WTC11 (cell line): ENCODE measurements around the gene TTLL3. TPM values are rescaled to one million over a fixed set of nuclear protein-coding genes. Genes with fewer than 3 reads are reported as not detected.

ENCODE experiments used
- ATAC-seq: fragments of 200-7000 bp; cut with Tn5 transposase; 2 replicates; pipeline ENCODE4 v1.10.0; 2021; ENCODE audit warnings: mild to moderate bottlenecking, moderate library complexity
- CTCF ChIA-PET: fragments of 300-600 bp; sonication (Branson Sonifier 250); formaldehyde crosslinking; loops from one replicate; lab custom pipeline; 2021; ENCODE audit warnings: antibody characterized with exemption; lab: Charles Lee
- POLR2A ChIA-PET: fragments of 350-600 bp; sonication (Branson Sonifier 250); formaldehyde crosslinking; loops from one replicate; lab custom pipeline; 2021; ENCODE audit warnings: antibody characterized with exemption; lab: Charles Lee
- DNase-seq: peaks from one replicate; pipeline ENCODE4 v3.0.0; 2021; ENCODE audit warnings: low spot score
- H3K27ac Mint-ChIP-seq: 2 replicates; pipeline ENCODE4 v1.8.0; 2021; ENCODE audit warnings: mixed read lengths
- H3K27me3 Mint-ChIP-seq: 2 replicates; pipeline ENCODE4 v1.8.0; 2021; ENCODE audit warnings: low read depth, mild to moderate bottlenecking, moderate library complexity, mixed read lengths
- H3K36me3 Mint-ChIP-seq: 2 replicates; pipeline ENCODE4 v1.8.0; 2021; ENCODE audit warnings: mixed read lengths
- H3K4me1 Mint-ChIP-seq: 2 replicates; pipeline ENCODE4 v1.8.0; 2022; ENCODE audit warnings: mixed read lengths
- H3K4me3 Mint-ChIP-seq: 2 replicates; pipeline ENCODE4 v1.8.0; 2021; ENCODE audit warnings: mild to moderate bottlenecking, moderate library complexity, mixed read lengths
- H3K9me3 Mint-ChIP-seq: 2 replicates; pipeline ENCODE4 v1.8.0; 2021; ENCODE audit warnings: mixed read lengths
- ATF1 ChIP-seq: sonication (generic); formaldehyde crosslinking; IDR thresholded peaks from 2 replicates; pipeline ENCODE4 v1.8.1; 2023; ENCODE audit warnings: mild to moderate bottlenecking, moderate library complexity, missing genetic modification reagents
- E2F5 ChIP-seq: sonication (generic); formaldehyde crosslinking; IDR thresholded peaks from 2 replicates; pipeline ENCODE4 v1.8.1; 2022; ENCODE audit warnings: mild to moderate bottlenecking, moderate library complexity, missing genetic modification reagents
- ERG ChIP-seq: fragments of 250-450 bp; sonication (Bioruptor Pico); IDR thresholded peaks from 2 replicates; pipeline ENCODE4 v1.8.0; 2021; ENCODE audit warnings: mild to moderate bottlenecking
- GABPB1 ChIP-seq: sonication (generic); formaldehyde crosslinking; IDR thresholded peaks from 2 replicates; pipeline ENCODE4 v1.8.1; 2023; ENCODE audit warnings: mild to moderate bottlenecking, missing genetic modification reagents
- GTF2I ChIP-seq: fragments of 250-450 bp; sonication (Bioruptor Pico); conservative IDR thresholded peaks from 2 replicates; pipeline ENCODE4 v1.4.0; 2021; ENCODE audit warnings: mild to moderate bottlenecking
- MYBL2 ChIP-seq: sonication (generic); formaldehyde crosslinking; IDR thresholded peaks from 2 replicates; pipeline ENCODE4 v1.8.1; 2023; ENCODE audit warnings: mild to moderate bottlenecking, moderate library complexity, missing genetic modification reagents
- NFE2L1 ChIP-seq: sonication (generic); formaldehyde crosslinking; IDR thresholded peaks from 2 replicates; pipeline ENCODE4 v1.8.1; 2023; ENCODE audit warnings: missing genetic modification reagents
- RELA ChIP-seq: sonication (generic); formaldehyde crosslinking; IDR thresholded peaks from 2 replicates; pipeline ENCODE4 v1.8.1; 2022; ENCODE audit warnings: missing genetic modification reagents, mild to moderate bottlenecking, borderline replicate concordance
- RORB ChIP-seq: fragments of 250-450 bp; sonication (Bioruptor Pico); IDR thresholded peaks from 2 replicates; pipeline ENCODE4 v1.9.0; 2021; ENCODE audit warnings: mild to moderate bottlenecking
- SOX15 ChIP-seq: fragments of 250-450 bp; sonication (Bioruptor Pico); IDR thresholded peaks from 2 replicates; pipeline ENCODE4 v1.9.0; 2021; ENCODE audit warnings: mild to moderate bottlenecking
- TEAD1 ChIP-seq: sonication (generic); formaldehyde crosslinking; IDR thresholded peaks from 2 replicates; pipeline ENCODE4 v1.8.0; 2022; ENCODE audit warnings: mild to moderate bottlenecking, missing genetic modification reagents
- ZBTB43 ChIP-seq: sonication (generic); formaldehyde crosslinking; IDR thresholded peaks from 2 replicates; pipeline ENCODE4 v1.8.1; 2023; ENCODE audit warnings: mild to moderate bottlenecking, missing genetic modification reagents
- ZNF232 ChIP-seq: sonication (generic); formaldehyde crosslinking; IDR thresholded peaks from 2 replicates; pipeline ENCODE4 v1.8.0; 2022; ENCODE audit warnings: mild to moderate bottlenecking, missing genetic modification reagents
- ZNF317 ChIP-seq: sonication (generic); formaldehyde crosslinking; IDR thresholded peaks from 2 replicates; pipeline ENCODE4 v1.8.1; 2023; ENCODE audit warnings: low read depth, mild to moderate bottlenecking, moderate library complexity, missing genetic modification reagents, borderline replicate concordance
- ZNF416 ChIP-seq: fragments of 250-450 bp; sonication (Bioruptor Pico); IDR thresholded peaks from 2 replicates; pipeline ENCODE4 v1.9.0; 2021; ENCODE audit warnings: mild to moderate bottlenecking, inconsistent platforms
- ZNF532 ChIP-seq: fragments of 250-450 bp; sonication (Bioruptor Pico); IDR thresholded peaks from 2 replicates; pipeline ENCODE4 v1.9.0; 2021; ENCODE audit warnings: mild to moderate bottlenecking, borderline replicate concordance
- total RNA-seq: library from RNA; stranded (reverse); gene quantifications from 3 replicates; pipeline ENCODE4 v1.2.3, GENCODE V29; 2021
- TF ChIP-seq, protein P1 (sequence below): fragments of 200-600 bp; IDR thresholded peaks from 2 replicates; pipeline ENCODE4 v1.8.0; 2022; ENCODE audit warnings: antibody characterized with exemption
- TF ChIP-seq, protein P2 (sequence below): sonication (generic); formaldehyde crosslinking; IDR thresholded peaks from 2 replicates; pipeline ENCODE4 v1.8.1; 2022; ENCODE audit warnings: mild to moderate bottlenecking, missing genetic modification reagents, moderate library complexity, borderline replicate concordance

Gene TTLL3
- total RNA-seq, 1 experiment from 2014 or later: 14.7 TPM

GRCh38 chr3:9826815-9827573, 16.9 kb downstream of the TTLL3 start:
- Mint-ChIP-seq H3K4me1 (peaks cover 8% of the 10 kb centered on the region), H3K9me3 (no peaks in the 10 kb centered on the region), H3K27ac (no peak overlapping the region), H3K27me3 (no peaks in the 10 kb centered on the region), H3K36me3 (no peaks in the 10 kb centered on the region), H3K4me3 (no peak overlapping the region)
- ChIA-PET CTCF (interaction anchor here (0.6 to 2.9 kb wide), 20 partner anchors 9 to 236 kb away, joined by 3 to 22 read pairs (median 3); partner anchors contain the start of genes CRELD1, IL17RE and RPUSD3), POLR2A (interaction anchor here (0.7 kb wide), 1 partner anchor 17 kb away, joined by 4 read pairs; the partner anchor contains the start of gene RPUSD3)
- DNase-seq (peak; percentile 45), ATAC-seq (peak; percentile 92)
- TF ChIP-seq, protein P1, sequence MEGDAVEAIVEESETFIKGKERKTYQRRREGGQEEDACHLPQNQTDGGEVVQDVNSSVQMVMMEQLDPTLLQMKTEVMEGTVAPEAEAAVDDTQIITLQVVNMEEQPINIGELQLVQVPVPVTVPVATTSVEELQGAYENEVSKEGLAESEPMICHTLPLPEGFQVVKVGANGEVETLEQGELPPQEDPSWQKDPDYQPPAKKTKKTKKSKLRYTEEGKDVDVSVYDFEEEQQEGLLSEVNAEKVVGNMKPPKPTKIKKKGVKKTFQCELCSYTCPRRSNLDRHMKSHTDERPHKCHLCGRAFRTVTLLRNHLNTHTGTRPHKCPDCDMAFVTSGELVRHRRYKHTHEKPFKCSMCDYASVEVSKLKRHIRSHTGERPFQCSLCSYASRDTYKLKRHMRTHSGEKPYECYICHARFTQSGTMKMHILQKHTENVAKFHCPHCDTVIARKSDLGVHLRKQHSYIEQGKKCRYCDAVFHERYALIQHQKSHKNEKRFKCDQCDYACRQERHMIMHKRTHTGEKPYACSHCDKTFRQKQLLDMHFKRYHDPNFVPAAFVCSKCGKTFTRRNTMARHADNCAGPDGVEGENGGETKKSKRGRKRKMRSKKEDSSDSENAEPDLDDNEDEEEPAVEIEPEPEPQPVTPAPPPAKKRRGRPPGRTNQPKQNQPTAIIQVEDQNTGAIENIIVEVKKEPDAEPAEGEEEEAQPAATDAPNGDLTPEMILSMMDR: peak; percentile 69
- TF ChIP-seq ZNF232 (CRISPR knock-in tag) (no peak), MYBL2 (CRISPR knock-in tag) (no peak), RORB (CRISPR knock-in tag) (no peak), ZNF532 (no peak)

- ATAC-seq: no peak
- no peaks in the 10 kb centered on the region for H3K9me3 Mint-ChIP-seq
- H3K4me1 Mint-ChIP-seq: peaks cover 8% of the 10 kb centered on the region
- no peak overlapping the region for H3K27ac Mint-ChIP-seq
- no peaks in the 10 kb centered on the region for H3K36me3 Mint-ChIP-seq
- ChIA-PET POLR2A (no interaction called here), CTCF (interaction anchor here (2.9 kb wide), 1 partner anchor 104 kb away, joined by 16 read pairs; the partner anchor contains the start of gene CRELD1)
- no peaks in the 10 kb centered on the region for H3K27me3 Mint-ChIP-seq
- H3K4me3 Mint-ChIP-seq: no peak overlapping the region
- no peak for DNase-seq
- TF ChIP-seq, protein P2, sequence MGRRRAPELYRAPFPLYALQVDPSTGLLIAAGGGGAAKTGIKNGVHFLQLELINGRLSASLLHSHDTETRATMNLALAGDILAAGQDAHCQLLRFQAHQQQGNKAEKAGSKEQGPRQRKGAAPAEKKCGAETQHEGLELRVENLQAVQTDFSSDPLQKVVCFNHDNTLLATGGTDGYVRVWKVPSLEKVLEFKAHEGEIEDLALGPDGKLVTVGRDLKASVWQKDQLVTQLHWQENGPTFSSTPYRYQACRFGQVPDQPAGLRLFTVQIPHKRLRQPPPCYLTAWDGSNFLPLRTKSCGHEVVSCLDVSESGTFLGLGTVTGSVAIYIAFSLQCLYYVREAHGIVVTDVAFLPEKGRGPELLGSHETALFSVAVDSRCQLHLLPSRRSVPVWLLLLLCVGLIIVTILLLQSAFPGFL (CRISPR knock-in tag): no peak
Measured at GRCh38 chr3:9828801-9829755, 19.0 kb downstream of the TTLL3 start.

- no peaks in the 10 kb centered on the region for H3K4me1 Mint-ChIP-seq
- DNase-seq (no peak), ATAC-seq (no peak)
- H3K27ac Mint-ChIP-seq: 0 out of 2 replicates have a peak overlapping the region, but pooled peaks have one; percentile 57
- no peaks in the 10 kb centered on the region for H3K9me3 Mint-ChIP-seq
- CTCF ChIA-PET: interaction anchor here (0.8 to 2.7 kb wide), 4 partner anchors 10 to 115 kb away, joined by 3 to 11 read pairs (median 4); no protein-coding TSS in a partner anchor
- H3K27me3 Mint-ChIP-seq: no peaks in the 10 kb centered on the region
- peaks cover 6% of the 10 kb centered on the region; the same call in 1 of the 2 replicates for H3K36me3 Mint-ChIP-seq
- POLR2A ChIA-PET: interaction anchor here (0.7 to 1.0 kb wide), 2 partner anchors 26 to 115 kb away, joined by 4 to 8 read pairs; no protein-coding TSS in a partner anchor
- no peak overlapping the region for H3K4me3 Mint-ChIP-seq
- TF ChIP-seq ERG (CRISPR knock-in tag): no peak
- no peak for TF ChIP-seq GABPB1
- TF ChIP-seq ATF1: no peak
- no peak for TF ChIP-seq TEAD1
- no peak for TF ChIP-seq E2F5 (CRISPR knock-in tag)
- TF ChIP-seq MYBL2 (CRISPR knock-in tag): no peak
- no peak for TF ChIP-seq GTF2I (CRISPR knock-in tag)
- no peak for TF ChIP-seq SOX15 (CRISPR knock-in tag)
- TF ChIP-seq ZNF416 (CRISPR knock-in tag): no peak
- TF ChIP-seq RELA (CRISPR knock-in tag): no peak
- TF ChIP-seq ZNF317 (CRISPR knock-in tag): no peak
- TF ChIP-seq ZBTB43 (CRISPR knock-in tag): no peak
- TF ChIP-seq NFE2L1 (CRISPR knock-in tag): no peak
Measured at GRCh38 chr3:9831253-9831652, 21.2 kb downstream of the TTLL3 start.
